GM12878 (cell line): ENCODE results near the gene DUSP7. TPM values are rescaled to one million over a fixed set of nuclear protein-coding genes. Genes with fewer than 3 reads are reported as not detected.

Experiments used
- ATAC-seq: fragments of 200-7000 bp; cut with Tn5 transposase; 3 replicates; pipeline ENCODE4 v1.9.1; 2020; ENCODE audit warnings: mild to moderate bottlenecking, moderate library complexity
- BruUV-seq: library from RNA; stranded (reverse); fragments of 400-500 nt; replicated peaks from 2 replicates; lab custom pipeline; 2021; lab: Mats Ljungman, UMichigan
- CTCF ChIA-PET: fragments of 300-600 bp; sonication (Branson Sonifier 250); formaldehyde crosslinking; extraction: SDS; loops from one replicate; lab custom pipeline; 2021; ENCODE audit warnings: inconsistent platforms; lab: Yijun Ruan, JAX
- POLR2A ChIA-PET: fragments of 350-600 bp; formaldehyde crosslinking; extraction: SDS; loops from one replicate; lab custom pipeline; 2021; ENCODE audit warnings: inconsistent platforms; lab: Charles Lee
- RAD21 ChIA-PET: fragments of 300-600 bp; sonication (Branson Sonifier 250); formaldehyde crosslinking; loops from one replicate; lab custom pipeline; 2023; ENCODE audit warnings: antibody characterized with exemption; ENCODE audit not compliant: unreplicated experiment; lab: Charles Lee
- SMC1A ChIA-PET: fragments of 300-600 bp; sonication (Branson Sonifier 250); formaldehyde crosslinking; loops from one replicate; lab custom pipeline; 2023; ENCODE audit not compliant: unreplicated experiment, uncharacterized antibody; lab: Charles Lee
- DNase-seq: peaks from one replicate; pipeline ENCODE4 v3.0.0-alpha.2; 2011; ENCODE audit warnings: low read depth, low spot score
- FAIRE-seq: peaks from 3 replicates; lab custom pipeline; 2011; peaks lifted over from hg19 to GRCh38; lab: Jason Lieb, UNC
- H2AFZ ChIP-seq: 2 replicates; pipeline ENCODE4 v1.6.0; 2011; ENCODE audit warnings: low read depth, low read length, control low read depth; ENCODE audit not compliant: control insufficient read depth
- H3K27ac ChIP-seq: 2 replicates; pipeline ENCODE4 v1.5.1; 2011; ENCODE audit warnings: control low read depth; ENCODE audit not compliant: control insufficient read depth, insufficient read depth
- H3K27me3 ChIP-seq, 2 experiments: replicated peaks in 1 of 2; 2 replicates each; pipeline versions ENCODE4 v1.6.0 to v1.6.1; 2011; ENCODE audit warnings: low read length in 1 of 2; ENCODE audit not compliant: control insufficient read depth in 2 of 2, insufficient read depth in 2 of 2
- H3K36me3 ChIP-seq, 2 experiments: 2 replicates each; pipeline ENCODE4 v1.5.1; 2011; ENCODE audit warnings: low read length in 1 of 2; ENCODE audit not compliant: control insufficient read depth in 2 of 2, insufficient read depth in 2 of 2
- H3K4me1 ChIP-seq: 2 replicates; pipeline ENCODE4 v1.6.1; 2011; ENCODE audit warnings: mild to moderate bottlenecking, low read length, moderate library complexity, mixed read lengths; ENCODE audit not compliant: control insufficient read depth, insufficient read depth
- H3K4me2 ChIP-seq: 2 replicates; pipeline ENCODE4 v1.6.0; 2011; ENCODE audit warnings: control low read depth; ENCODE audit not compliant: control insufficient read depth, insufficient read depth
- H3K4me3 ChIP-seq: fragments of 200-600 bp; sonication (generic); 2 replicates; pipeline ENCODE4 v1.5.1; 2016
- H3K79me2 ChIP-seq: 2 replicates; pipeline ENCODE4 v1.6.0; 2011; ENCODE audit warnings: low read length; ENCODE audit not compliant: control insufficient read depth, insufficient read depth
- H3K9ac ChIP-seq: 2 replicates; pipeline ENCODE4 v1.8.0; 2011; ENCODE audit warnings: low read length, control low read depth, mixed read lengths; ENCODE audit not compliant: control insufficient read depth, insufficient read depth
- H3K9me3 ChIP-seq: replicated peaks from 3 replicates; pipeline ENCODE4 v1.5.1; 2011; ENCODE audit warnings: mild to moderate bottlenecking, low read length; ENCODE audit not compliant: control insufficient read depth, insufficient read depth
- H4K20me1 ChIP-seq: 2 replicates; pipeline ENCODE4 v1.6.0; 2011; ENCODE audit not compliant: control insufficient read depth, insufficient read depth
- CEBPB ChIP-seq, 2 experiments: fragments of 150-350 bp in 1 of 2; IDR thresholded peaks; 2 replicates each; pipeline ENCODE4 v1.6.1; 2012 to 2014; ENCODE audit warnings: low read depth in 2 of 2, low read length in 2 of 2, borderline replicate concordance in 1 of 2, inconsistent platforms in 1 of 2
- IRF5 ChIP-seq: fragments of 450-650 bp; IDR thresholded peaks from 2 replicates; pipeline ENCODE4 v1.6.1; 2017; ENCODE audit warnings: borderline replicate concordance
- NFYB ChIP-seq: IDR thresholded peaks from 2 replicates; pipeline ENCODE4 v1.6.1; 2011; ENCODE audit warnings: low read depth, mild to moderate bottlenecking, low read length, improper control_type of control experiment, moderate library complexity; ENCODE audit not compliant: insufficient read depth
- NR2C1 ChIP-seq: fragments of 450-650 bp; IDR thresholded peaks from 2 replicates; pipeline ENCODE4 v1.6.1; 2017; ENCODE audit warnings: antibody characterized with exemption, mild to moderate bottlenecking, moderate library complexity
- RB1 ChIP-seq: fragments of 450-650 bp; formaldehyde crosslinking; IDR thresholded peaks from 2 replicates; pipeline ENCODE4 v1.6.1; 2017; ENCODE audit warnings: mild to moderate bottlenecking, borderline replicate concordance
- SMAD1 ChIP-seq: fragments of 450-650 bp; IDR thresholded peaks from 2 replicates; pipeline ENCODE4 v1.6.1; 2018; ENCODE audit warnings: mild to moderate bottlenecking, low read depth; ENCODE audit not compliant: partially characterized antibody
- SMC3 ChIP-seq: IDR thresholded peaks from 2 replicates; pipeline ENCODE4 v1.6.1; 2011; ENCODE audit warnings: low read length, improper control_type of control experiment, borderline replicate concordance
- TCF3 ChIP-seq: IDR thresholded peaks from 2 replicates; pipeline ENCODE4 v1.6.1; 2012; ENCODE audit warnings: low read depth, mild to moderate bottlenecking, low read length, borderline replicate concordance; ENCODE audit not compliant: insufficient read depth
- ZBTB11 ChIP-seq: fragments of 450-650 bp; formaldehyde crosslinking; IDR thresholded peaks from 2 replicates; pipeline ENCODE4 v1.5.0; 2022; ENCODE audit warnings: mild to moderate bottlenecking, missing genetic modification characterization
- ZNF274 ChIP-seq: IDR thresholded peaks from one replicate; pipeline ENCODE4 v1.8.0; 2011; ENCODE audit not compliant: insufficient read length, insufficient read depth
- WGBS: methylation state at CpG from one replicate; pipeline ENCODE4 v1.1.6; 2016; ENCODE audit warnings: low lambda C conversion rate; ENCODE audit not compliant: insufficient replicate concordance, insufficient coverage; ENCODE audit errors: missing lambda C conversion rate; 5-methylcytosine and 5-hydroxymethylcytosine counted together
- in situ Hi-C: fragments of 300-500 bp; cut with MboI; formaldehyde crosslinking; loops from 9 replicates; pipeline ENCODE4 v1.14.3; 2018; ENCODE audit warnings: mixed read lengths
- intact Hi-C: fragments of 100-400 bp; cut with micrococcal nuclease; formaldehyde crosslinking; loops from one replicate; pipeline ENCODE4 v1.14.2; 2022; ENCODE audit not compliant: unreplicated experiment
- polyA plus RNA-seq, 11 experiments: library from polyadenylated mRNA; depleted of rRNA in 4 of 11; unstranded in 6 of 11; stranded (reverse) in 5 of 11; fragments of >200 nt; fragmentation: Nextera tagmentation in 4 of 11; fragmentation: Illumina TruSeq in 1 of 11; extraction: Ambion mirVana in 4 of 11; extraction: Trizol in 1 of 11; gene quantifications; 1 replicate in 1 of 11; 2 replicates in 10 of 11; pipeline versions ENCODE4 v1.2.1 to v1.2.3, GENCODE V29; 2011 to 2016; ENCODE audit warnings: inconsistent platforms in 2 of 11, missing spikeins in 2 of 11, low read depth in 1 of 11
- total RNA-seq, 4 experiments: library from RNA; depleted of rRNA in 3 of 4; stranded (reverse); fragments of >200 nt in 3 of 4; fragmentation: Illumina TruSeq in 1 of 4; extraction: Trizol in 1 of 4; gene quantifications; 2 replicates each; pipeline versions ENCODE4 v1.2.1 to v1.2.3, GENCODE V29; 2013 to 2021

DUSP7 gene
- total and polyA plus RNA-seq, 10 of the 15 experiments (the other 5 are each of a cell fraction or from before 2014, with no cell fraction given): 0.73 to 17.0 (median 7.9) TPM

GRCh38 chr3:52092891-52093290 is 36.5 kb upstream of the DUSP7 start:
- CTCF ChIA-PET: no interaction called here
- Histone ChIP-seq H3K27ac (no peak overlapping the region), H2AFZ (no peak overlapping the region), H3K4me1 (peaks cover 4% of the 10 kb centered on the region), H3K9ac (no peak overlapping the region), H4K20me1 (no peaks in the 10 kb centered on the region)
- no peak for DNase-seq
- no peak for TF ChIP-seq TCF3
- TF ChIP-seq ZNF274: no peak
- TF ChIP-seq RB1: no peak
- no peak for TF ChIP-seq NFYB
- no peak for TF ChIP-seq CEBPB (IDR thresholded peaks at IDR 0.05; ENCODE audit: borderline replicate concordance in 1 of 2, low read depth in 2 of 2, low read length in 2 of 2)
- TF ChIP-seq SMAD1: no peak
- no peak for TF ChIP-seq NR2C1
- TF ChIP-seq IRF5: no peak
- TF ChIP-seq SMC3: no peak
- no peak for TF ChIP-seq ZBTB11
- TF ChIP-seq, all 136 proteins: peak for 0
- intact Hi-C loops: no loop called here
- H3K4me2 ChIP-seq: no peak overlapping the region
- ChIA-PET SMC1A (no interaction called here), RAD21 (no interaction called here), POLR2A (no interaction called here)
- ATAC-seq (no peak), FAIRE-seq (no peak)
- in situ Hi-C loops: no loop called here
- no TSS peak for BruUV-seq
- no peaks in the 10 kb centered on the region for H3K27me3 ChIP-seq
- no peaks in the 10 kb centered on the region for H3K9me3 ChIP-seq
- no peaks in the 10 kb centered on the region for H3K79me2 ChIP-seq
- H3K36me3 ChIP-seq: peaks cover 0 to 17% of the 10 kb centered on the region in 2 experiments; a peak in 3 of 4 replicates
- H3K4me3 ChIP-seq: no peak overlapping the region
- 96% methylated on average over 7 of the region's 7 CpGs for WGBS
